ENCODE data around the gene FBXL17.

DNA sequence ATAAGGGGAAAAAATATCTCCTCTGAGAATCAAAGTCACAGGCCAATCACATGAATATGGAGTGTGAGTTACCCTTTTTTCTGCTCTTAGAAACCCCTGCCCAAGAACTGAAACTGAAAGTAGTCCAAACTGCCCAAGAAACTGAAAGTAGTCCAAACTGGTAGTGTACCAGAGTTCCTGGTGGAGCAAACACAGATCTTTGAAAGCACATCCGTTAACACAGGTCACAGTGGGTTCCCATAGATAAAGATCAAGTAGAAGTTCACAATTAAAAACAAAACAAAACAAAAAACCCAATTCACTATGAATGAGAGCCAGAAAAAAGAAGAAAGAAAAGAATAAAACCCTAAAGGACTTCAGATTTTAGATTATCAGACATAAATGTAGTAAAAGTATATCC lies 378.7 kb downstream of the FBXL17 start:
- TF ChIP-seq, protein P1, sequence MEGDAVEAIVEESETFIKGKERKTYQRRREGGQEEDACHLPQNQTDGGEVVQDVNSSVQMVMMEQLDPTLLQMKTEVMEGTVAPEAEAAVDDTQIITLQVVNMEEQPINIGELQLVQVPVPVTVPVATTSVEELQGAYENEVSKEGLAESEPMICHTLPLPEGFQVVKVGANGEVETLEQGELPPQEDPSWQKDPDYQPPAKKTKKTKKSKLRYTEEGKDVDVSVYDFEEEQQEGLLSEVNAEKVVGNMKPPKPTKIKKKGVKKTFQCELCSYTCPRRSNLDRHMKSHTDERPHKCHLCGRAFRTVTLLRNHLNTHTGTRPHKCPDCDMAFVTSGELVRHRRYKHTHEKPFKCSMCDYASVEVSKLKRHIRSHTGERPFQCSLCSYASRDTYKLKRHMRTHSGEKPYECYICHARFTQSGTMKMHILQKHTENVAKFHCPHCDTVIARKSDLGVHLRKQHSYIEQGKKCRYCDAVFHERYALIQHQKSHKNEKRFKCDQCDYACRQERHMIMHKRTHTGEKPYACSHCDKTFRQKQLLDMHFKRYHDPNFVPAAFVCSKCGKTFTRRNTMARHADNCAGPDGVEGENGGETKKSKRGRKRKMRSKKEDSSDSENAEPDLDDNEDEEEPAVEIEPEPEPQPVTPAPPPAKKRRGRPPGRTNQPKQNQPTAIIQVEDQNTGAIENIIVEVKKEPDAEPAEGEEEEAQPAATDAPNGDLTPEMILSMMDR (IDR thresholded peaks at IDR 0.05) = no peak
- TF ChIP-seq ZFX (IDR thresholded peaks at IDR 0.05; ENCODE audit: borderline replicate concordance) = no peak

Measured in 22Rv1 (cell line).